NCI-H510A (cell line): Measurements from ENCODE around the gene URI1.
"Not testable (repeated sequence)": the region's sequence is repeated elsewhere in the genome, so short reads cannot be mapped to it uniquely, and the experiment has no call there.

Experiments
- DNase-seq: peaks from one replicate; lab custom pipeline; 2025; lab: John Stamatoyannopoulos, UW

URI1 gene

DNA sequence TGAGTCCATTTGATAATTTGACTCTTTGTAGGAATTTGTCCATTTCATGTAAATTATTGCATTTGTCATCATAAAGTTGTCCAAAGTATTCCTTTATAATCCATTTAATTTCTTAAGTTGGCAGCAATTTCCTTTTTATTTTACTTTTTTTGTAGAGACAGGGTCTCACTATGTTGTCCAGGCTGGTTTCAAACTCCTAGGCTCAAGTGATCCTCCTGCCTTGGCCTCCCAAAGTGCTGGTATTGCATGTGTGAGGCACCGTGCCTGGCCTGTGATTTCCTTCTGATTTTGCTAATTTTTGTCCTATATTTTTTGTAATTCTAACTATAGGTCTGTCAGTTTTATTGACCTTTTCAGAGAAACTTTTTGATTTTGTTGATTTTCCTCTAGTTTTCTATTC is 84.9 kb downstream of the URI1 start:
- no peak for DNase-seq

DNA sequence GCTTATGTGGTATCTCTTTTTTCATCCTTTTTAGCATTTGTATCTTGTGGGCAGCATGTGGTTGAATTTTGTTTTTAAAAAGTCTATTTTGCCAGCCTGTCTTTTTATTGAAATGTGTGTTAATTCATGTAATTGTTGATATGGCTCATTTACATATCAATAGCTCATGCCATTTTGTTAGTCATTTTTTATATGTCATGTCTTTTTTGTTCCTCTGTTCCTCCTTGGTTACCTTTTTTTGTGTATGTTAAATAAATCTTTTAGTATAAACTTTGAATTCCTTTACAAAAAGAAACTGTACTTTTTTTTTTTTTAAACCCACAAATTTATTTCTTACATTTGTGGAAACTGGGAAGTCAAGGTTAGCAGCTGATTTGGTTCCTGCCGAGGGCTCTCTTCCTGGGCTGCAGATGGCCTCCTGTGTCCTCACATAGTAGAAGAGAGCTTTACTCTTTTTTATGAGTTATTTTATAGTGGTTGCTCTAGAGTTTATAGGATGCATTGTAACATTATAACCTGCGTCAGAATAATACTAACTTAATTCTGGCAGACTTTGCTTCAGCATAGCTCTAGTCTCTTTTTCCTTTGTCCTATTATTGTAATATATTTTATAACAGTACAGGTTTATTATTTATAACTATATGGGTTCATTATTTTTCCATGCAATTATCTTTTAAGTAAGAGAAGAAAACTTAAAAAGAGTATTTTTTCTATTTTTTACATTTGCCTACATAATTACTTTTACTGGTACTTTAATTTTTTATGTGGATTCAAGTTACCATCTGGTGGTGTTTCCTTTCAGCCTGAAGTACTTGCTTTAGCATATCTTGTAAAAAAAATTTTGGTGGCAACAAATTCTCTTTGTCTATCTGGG is 86.3 kb downstream of the URI1 start:
- no peak for DNase-seq

DNA sequence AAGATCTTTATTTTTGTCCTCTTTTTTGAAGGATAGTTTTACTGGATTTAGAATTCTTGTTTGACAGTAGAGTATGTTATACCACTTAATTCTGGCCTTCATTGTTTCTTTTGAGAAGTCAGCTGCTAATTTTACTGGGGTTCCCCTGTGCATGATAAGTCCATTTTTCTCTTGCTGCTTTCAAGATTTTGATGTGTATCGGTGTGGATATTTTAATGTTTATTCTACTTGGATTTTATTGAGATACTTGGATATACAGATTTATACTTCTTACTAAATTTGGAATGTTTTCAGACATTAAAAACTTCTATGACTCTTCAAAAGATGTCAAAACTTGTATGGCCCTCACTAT is 86.9 kb downstream of the URI1 start:
- DNase-seq: no peak

DNA sequence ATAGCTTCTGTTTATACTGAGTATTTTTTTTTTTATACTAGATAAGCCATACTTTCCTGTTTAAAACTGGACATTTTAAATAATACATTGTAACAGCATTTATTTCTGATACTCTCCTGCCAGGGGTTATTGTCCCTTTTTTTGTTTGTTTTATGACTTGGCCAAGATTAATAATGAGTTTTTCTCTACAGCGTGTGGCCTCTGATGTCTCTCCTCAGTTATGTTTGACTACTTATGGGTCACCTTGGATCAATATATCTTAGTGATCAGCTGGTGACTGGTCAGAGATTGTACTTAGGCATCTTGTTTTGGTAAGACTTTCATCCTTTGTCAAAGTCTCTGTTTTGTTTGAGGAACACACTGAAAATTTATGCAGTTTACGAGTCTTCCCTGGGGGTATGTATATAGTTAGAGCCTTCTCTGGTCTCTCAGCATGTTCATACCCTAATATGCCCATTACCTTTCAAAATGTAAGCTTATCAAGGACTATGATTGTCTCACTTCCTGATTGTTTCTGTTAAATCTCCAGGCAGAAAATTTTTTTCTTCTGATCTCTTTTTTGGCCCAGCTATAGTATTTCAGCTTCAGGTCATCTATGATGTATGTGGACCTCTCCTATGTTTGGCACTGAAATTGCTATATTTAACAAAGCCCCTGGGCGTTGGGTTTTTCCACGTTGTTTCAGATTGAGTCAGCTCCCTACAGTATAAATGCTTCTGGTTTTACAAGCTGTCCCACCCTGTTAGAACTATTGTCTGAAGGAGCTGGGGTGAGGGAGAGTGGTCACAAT is 87.9 kb downstream of the URI1 start:
- no peak for DNase-seq

DNA sequence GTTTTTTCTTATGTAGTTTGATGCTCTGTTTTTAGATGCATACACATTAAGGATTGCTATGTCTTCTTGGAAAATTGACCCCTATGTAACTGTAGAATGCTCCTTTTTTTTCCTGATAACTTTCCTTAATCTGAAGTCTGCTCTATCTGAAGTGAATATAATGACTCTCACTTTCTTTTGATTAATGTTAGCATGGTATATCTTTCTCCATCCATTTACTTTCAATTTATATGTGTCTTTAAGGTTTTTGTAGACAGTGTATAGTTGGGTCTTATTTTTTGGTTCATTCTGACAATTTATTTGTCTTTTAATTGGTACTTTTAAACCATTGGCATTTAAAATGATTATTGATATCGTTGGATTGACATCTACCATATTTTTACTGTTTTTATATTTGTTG is 92.3 kb downstream of the URI1 start:
- DNase-seq: no peak

DNA sequence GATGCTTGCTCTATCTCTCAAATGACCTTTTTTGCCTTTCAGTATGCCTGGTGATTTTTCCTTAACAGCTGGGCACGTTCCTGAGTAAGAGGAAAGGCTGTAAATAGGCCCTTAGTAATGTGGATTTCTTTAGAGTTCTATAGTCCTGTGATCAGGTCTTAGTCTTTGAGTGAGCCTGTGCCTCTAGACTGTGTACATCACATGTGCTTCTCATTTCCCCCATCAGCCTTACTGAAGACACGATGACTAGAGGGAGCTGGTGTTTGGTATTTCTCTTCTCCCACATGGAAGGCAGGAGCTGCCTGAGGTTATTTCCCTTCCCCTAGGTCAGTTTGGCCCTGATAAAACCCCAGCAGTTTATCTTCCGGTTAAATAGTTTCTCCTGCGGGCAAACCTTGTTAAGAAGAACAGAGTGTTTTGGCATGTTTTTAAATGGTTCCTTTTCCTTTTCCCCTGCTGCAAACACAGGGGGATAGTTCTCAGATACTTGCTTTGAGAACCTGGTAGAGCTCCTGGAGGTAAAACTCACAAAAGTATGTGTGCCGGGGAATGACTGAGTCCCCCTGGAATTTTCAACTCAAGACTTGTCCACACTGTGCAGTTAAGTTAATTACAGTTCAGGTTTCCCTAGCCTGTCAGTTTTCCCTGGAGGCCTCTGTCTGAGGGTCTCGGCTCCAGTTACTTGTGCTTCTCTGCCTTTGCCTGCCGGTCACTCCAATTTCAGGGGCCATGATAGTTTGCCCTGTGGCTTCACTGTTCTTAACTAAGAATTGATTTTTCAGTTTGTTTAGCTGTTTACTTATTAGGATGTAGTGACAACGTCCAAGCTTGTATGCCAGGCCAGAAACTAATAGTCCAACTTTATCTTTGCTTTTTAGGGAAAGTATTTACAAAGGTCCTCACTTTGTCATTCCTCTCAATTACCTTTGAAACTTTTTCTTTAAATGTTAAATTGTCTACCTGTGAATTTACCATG is 94.4 kb downstream of the URI1 start:
- no peak for DNase-seq

DNA sequence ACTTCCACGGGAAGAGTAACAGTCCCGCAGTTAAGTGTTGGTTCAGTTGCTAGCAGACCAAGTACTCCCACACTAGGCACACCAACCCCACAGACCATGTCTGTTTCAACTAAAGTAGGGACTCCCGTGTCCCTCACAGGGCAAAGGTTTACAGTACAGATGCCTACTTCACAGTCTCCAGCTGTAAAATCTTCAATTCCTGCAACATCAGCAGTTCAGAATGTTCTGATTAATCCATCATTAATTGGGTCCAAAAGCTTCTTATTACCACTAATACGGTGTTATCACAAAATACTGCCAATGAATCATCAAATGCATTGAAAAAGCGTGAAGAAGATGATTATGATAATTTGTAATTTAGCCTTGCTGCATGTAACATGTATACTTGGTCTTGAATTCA is 95.8 kb downstream of the URI1 start:
- no peak for DNase-seq

DNA sequence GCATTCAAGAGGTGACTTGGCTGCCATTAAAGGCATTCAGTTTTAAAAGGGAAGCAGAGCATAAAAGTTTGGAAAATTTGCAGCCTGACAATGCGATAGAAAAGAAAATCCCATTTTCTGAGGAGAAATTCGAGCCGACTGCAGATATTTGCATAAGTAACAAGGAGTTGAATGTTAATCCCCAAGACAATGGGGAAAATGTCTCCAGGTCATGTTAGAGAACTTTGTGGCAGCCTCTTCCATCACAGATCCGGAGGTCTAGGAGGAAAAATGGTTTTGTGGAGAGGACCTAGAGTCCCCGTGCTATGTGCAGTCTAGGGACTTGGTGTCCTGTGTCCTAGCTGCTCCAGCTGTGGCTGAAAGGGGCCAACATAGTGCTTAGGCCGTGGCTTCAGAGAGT is 99.9 kb downstream of the URI1 start:
- not testable (repeated sequence) for DNase-seq

DNA sequence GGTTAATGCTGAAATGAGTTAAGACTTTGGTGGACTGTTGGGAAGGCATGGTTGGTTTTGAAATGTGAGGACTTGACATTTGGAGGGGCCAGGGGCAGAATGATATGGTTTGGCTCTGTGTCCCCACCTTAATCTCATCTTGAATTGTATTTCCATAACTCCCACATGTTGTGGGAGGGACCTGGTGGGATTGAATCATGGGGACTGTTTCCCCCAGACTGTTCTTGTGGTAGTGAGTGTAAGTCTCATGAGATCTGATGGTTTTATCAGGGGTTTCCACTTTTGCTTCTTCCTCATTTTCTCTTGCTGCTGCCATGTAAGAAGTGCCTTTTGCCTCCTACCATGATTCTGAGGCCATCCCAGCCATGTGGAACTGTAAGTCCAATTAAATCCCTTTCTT is 101.0 kb downstream of the URI1 start:
- DNase-seq: not testable (repeated sequence)

DNA sequence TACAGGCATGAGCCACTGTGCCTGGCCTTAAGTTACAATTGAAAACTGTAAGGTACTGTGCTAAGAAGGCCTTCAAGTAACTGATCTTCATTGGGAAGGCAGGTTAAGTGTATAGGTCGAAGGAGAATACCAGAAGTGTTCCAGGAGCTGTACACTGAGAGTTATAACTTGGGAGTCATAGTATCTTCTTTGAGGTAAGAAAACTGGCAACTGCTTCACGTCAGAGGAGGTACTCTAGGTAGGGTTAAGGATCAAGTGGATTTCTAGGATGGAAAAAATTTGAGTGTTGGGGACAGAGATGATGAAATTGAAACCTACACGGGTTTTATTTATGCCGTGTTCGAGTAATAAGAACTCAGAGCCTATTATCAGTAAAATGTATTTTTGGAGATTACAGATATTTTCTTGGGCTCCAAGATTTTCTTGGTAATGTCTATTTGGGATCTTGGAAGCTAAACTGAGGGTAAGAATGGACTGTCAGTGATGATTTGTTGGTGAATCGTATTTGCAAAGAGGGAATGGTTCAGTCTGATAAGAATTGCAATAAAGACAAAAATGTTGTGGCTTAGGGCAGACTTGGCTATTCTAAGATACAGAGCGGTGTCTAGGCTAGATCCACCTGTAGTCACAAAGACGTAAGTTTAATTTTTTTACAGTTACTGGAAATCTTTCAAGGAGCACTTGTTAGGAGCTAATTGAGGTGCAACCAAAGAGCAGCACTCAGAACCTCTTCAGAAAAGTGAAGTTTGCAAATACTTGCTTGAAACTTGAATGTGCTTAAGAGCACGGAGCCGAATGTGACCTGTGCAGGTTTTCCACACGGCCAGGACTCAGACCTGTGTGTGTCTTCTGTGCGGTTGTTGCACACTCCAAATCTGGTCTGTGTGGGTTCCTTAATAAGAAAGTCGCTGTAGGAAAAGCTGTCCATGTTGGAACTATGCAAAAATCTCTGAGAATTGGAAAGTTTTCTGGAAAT is 102.5 kb downstream of the URI1 start:
- DNase-seq: no peak

DNA sequence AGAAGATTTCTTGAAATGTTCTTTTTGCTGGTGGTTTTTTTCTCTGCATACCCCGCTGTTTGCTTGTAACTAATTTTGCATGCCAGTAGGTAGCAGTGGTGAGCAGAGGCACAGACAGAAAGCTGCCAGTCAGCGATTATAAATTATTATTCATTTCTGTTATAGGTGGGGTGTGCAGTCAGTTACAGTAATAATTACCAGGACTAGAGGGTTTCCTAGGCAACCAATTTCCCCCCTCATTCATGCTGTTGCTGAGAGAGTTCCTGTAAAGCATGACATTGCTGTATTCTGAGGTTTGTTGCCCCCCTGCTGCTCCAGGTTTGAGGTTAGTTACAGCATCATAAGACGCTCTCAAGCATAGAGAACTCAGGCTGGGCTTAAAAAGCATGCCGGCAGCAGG is 104.5 kb downstream of the URI1 start:
- DNase-seq: no peak

DNA sequence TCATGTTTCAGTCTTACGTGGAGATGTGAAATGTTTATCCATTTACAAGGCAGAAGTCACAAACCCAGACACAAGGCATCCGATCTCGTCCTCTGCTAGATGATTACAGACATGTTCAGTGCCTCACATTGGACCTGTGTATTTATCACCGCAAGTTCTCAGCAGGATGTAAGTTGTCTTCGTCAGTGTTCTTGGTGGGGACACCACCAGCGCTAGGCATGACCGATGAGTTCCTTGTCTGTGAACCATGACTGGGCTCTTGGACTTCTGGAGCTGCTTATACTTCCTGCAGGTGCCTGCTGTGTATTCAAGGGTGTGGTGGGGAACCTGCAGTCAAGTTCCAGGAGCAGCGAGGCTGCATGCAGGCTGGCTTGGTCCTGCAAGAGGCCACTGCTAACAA is 105.4 kb downstream of the URI1 start:
- DNase-seq: no peak

DNA sequence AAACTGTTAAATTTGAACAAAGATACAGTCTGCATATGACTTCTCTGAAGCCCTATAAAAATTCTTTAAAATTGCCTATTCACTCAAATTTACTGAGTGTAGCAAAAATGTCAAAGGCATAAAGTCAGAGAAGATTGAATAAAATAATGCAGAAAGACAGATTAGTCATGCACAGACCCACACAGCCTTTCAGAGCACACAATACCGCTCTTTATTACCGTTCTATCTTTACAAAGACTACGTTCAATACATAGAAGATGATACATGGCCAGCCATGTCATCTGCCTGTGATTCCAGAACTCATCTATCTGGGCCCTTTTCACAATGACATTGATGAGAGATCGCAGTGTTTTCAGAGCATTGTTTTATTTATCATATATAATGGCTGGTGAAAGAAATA is 107.2 kb downstream of the URI1 start:
- DNase-seq: no peak

DNA sequence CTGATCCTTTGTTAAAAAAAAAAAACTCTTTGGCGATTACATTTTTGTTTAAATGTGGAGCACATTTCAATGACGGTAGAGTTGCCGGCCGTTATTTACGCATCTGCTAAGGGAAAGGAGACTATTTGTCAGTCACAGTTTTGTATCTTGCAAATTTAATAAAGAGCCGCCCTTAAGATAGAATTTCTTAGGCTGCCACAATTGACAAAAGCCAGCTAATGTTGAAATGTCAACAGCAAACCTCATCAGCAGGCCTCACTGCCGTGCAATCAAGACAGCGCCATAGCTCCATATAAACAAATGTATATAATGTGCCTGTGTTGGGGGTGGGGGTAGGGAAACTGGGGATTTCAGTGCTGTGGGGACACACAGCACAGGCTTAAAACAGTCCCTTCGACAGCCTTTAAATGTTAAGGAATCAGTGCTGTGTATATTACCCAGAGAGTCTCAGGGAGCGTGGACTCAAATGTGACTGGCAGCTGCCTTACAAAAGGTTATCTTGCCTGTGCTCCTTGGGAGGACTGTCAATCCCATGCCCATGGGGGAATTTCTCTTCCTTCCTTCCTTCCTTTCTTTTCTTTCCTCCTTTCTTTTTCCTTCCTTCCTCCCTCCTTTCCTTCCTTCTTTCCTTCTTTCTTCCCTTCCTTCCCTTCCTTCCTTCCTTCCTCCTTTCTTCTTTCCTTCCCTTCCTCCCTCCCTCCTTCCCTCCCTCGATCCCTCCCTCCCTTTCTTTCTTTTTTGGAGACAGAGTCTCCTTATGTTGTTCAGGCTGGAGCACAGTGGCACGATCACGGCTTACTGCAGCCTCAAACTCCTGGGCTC is 108.0 kb downstream of the URI1 start:
- DNase-seq: no peak

DNA sequence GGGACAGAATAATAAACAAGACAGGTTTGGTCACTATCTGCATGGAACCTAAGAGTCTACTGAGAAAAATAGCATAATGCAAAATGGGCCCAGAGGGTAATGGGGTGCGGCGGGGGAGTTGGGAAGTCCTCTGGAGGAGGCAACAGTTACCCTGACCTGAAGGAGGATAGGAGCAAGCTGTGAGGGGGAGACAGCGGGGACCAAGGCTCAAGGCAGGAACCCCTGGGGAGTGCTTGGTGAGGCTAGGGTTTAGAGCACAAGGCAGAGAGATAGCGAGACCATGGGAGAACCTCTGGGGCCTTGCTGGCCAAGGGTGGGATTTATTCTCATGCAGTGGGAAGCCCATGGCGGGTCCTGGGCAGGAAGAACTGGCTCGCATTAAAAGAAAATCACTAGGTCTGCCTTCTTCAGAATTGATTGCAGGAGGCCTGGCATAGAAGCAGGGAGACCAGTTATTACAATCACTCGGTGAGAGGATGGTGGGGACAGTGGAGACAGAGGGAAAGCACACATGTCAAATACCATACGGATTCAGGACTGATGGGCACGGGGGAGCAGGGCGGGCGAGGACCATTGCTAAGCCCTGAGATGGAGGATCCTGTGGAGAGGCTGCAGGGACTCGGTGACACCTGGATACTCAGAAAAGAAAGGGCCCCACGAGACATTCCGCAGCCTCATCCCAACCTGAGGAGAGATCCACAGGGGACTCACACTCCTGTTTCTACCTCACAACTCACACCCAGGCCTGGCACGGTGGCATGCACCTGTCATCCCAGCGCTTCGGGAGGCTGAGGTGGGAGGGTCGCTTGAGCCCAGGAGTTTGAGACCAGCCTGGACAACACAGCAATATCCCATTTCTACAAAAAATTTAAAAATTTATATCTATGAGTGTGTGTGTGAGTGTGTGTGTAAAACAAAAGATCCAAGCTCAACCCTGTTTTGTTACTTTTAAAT is 110.4 kb downstream of the URI1 start:
- no peak for DNase-seq

DNA sequence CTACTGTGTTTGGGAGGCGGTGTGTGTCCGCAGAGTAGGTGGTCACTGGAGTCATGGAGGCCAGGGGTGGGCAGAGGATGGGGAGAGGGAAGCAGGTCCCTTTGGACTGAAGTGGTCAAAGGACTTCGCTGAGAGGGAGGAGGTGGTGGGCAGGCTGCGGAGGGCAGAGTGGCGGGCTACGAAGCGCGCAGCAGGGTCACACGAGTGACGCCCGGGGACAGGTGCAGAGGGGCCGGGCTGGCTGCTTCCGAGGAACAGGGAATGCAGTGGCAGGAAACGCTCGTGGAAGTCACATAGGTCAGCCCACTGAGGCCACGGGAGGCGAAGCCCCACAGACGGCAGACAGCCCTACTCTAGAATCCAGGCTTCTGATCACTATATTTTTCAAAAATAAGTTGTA is 111.5 kb downstream of the URI1 start:
- no peak for DNase-seq

DNA sequence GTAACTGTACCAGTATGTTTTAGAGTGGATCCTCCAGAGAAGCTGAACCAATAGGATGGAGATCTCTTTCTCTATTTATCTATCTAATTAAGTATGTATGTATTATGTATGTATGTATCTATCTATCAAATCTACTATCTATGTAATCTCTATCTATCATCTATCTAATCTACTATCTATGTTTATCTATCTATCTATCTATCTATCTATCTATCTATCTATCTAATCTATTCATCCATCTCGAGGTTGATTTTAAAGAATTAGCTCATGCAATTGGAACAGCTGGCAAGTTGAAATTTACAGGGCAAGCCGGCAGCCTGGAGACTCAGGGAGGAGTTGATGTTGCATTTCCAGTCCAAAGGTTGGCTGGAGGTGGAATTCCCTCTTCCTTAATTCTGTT is 112.2 kb downstream of the URI1 start:
- DNase-seq: no peak

DNA sequence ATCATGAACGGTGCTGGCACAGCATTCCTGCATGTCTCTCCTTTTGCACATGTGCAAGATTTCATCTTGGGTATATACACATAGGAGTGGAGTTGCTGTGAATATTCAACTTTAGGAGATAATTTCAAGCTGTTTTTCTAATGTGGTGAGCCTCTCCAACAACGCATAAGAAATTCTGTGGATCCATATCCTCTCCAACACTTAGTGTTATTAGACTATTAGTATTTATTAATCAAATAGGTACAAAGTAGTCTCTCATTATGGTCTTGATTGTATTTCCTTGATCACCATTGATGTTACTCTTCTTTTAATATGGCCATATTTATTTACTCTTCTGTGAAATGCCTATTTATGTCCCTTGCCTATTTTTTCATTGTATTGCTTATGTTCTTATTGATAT is 114.5 kb downstream of the URI1 start:
- DNase-seq: no peak
